GM12875 (cell line): ENCODE results near the gene PEDS1.
"Not testable (repeated sequence)": the region's sequence is repeated elsewhere in the genome, so short reads cannot be mapped to it uniquely, and the experiment has no call there.

Experiments used
- H3K4me3 ChIP-seq: one replicate; pipeline ENCODE4 v1.5.1; 2011; ENCODE audit warnings: low read depth, low read length, control low read depth
- CTCF ChIP-seq: IDR thresholded peaks from 2 replicates; pipeline ENCODE4 v1.5.1; 2011; ENCODE audit warnings: low read depth, mild to moderate bottlenecking, control low read depth, inconsistent platforms, low read length, moderate library complexity, borderline replicate concordance; ENCODE audit not compliant: insufficient read depth

PEDS1 gene

GRCh38 chr20:50142812-50143211 lies 10.7 kb downstream of the PEDS1 start:
- H3K4me3 ChIP-seq, result no peak overlapping the region
- no peak for TF ChIP-seq CTCF

GRCh38 chr20:50141811-50142561 lies 11.5 kb downstream of the PEDS1 start:
- H3K4me3 ChIP-seq, result no peak overlapping the region
- no peak for TF ChIP-seq CTCF

- no peak overlapping the region for H3K4me3 ChIP-seq
- TF ChIP-seq CTCF, result no peak
Measured at GRCh38 chr20:50141018-50141675, 12.4 kb downstream of the PEDS1 start.

GRCh38 chr20:50140339-50140859 lies 13.1 kb downstream of the PEDS1 start:
- TF ChIP-seq CTCF, result no peak
- H3K4me3 ChIP-seq, result no peak overlapping the region

- no peak for TF ChIP-seq CTCF
- no peak overlapping the region for H3K4me3 ChIP-seq
Measured at GRCh38 chr20:50138479-50139393, 14.8 kb downstream of the PEDS1 start.

GRCh38 chr20:50138120-50138478 lies 15.4 kb downstream of the PEDS1 start:
- H3K4me3 ChIP-seq, result no peak overlapping the region
- TF ChIP-seq CTCF, result no peak

- not testable (repeated sequence) for H3K4me3 ChIP-seq
Measured at GRCh38 chr20:50137702-50138101, 15.8 kb downstream of the PEDS1 start.
